Calu3 (cell line): ENCODE data around the gene GALP. TPM values are rescaled to one million over a fixed set of nuclear protein-coding genes. Genes with fewer than 3 reads are reported as not detected.
A peak's percentile ranks its signal among the peaks of the same experiment; 100 is the strongest.
"Not testable (repeated sequence)": the region's sequence is repeated elsewhere in the genome, so short reads cannot be mapped to it uniquely, and the experiment has no call there.

Experiments used
- BruUV-seq: library from RNA; stranded (reverse); fragments of 400-500 nt; replicated peaks from 2 replicates; lab custom pipeline; 2021; lab: Mats Ljungman, UMichigan
- CTCF ChIA-PET: fragments of 300-600 bp; sonication (Branson Sonifier 250); formaldehyde crosslinking; loops from one replicate; lab custom pipeline; 2022; ENCODE audit warnings: antibody characterized with exemption; lab: Charles Lee
- DNase-seq: peaks from one replicate; pipeline ENCODE4 v3.0.0; 2022
- H3K27ac Mint-ChIP-seq: one replicate; pipeline ENCODE4 v1.8.0; 2022; ENCODE audit warnings: mixed read lengths; ENCODE audit not compliant: unreplicated experiment
- H3K27me3 Mint-ChIP-seq: one replicate; pipeline ENCODE4 v1.8.0; 2022; ENCODE audit warnings: mixed read lengths; ENCODE audit not compliant: unreplicated experiment
- H3K36me3 Mint-ChIP-seq: one replicate; pipeline ENCODE4 v1.8.0; 2022; ENCODE audit warnings: mild to moderate bottlenecking, moderate library complexity, mixed read lengths; ENCODE audit not compliant: insufficient read depth, unreplicated experiment
- H3K4me1 Mint-ChIP-seq: one replicate; pipeline ENCODE4 v1.8.0; 2022; ENCODE audit warnings: mild to moderate bottlenecking, low read depth, mixed read lengths; ENCODE audit not compliant: unreplicated experiment
- H3K4me3 Mint-ChIP-seq: one replicate; pipeline ENCODE4 v1.8.0; 2022; ENCODE audit warnings: mild to moderate bottlenecking, low read depth, moderate library complexity, mixed read lengths; ENCODE audit not compliant: unreplicated experiment
- H3K9me3 Mint-ChIP-seq: one replicate; pipeline ENCODE4 v1.8.0; 2022; ENCODE audit warnings: low read depth, mixed read lengths; ENCODE audit not compliant: unreplicated experiment
- CTCF ChIP-seq: fragments of 200-600 bp; IDR thresholded peaks from one replicate; pipeline ENCODE4 v1.8.0; 2022; ENCODE audit warnings: antibody characterized with exemption; ENCODE audit not compliant: unreplicated experiment
- intact Hi-C: fragments of 100-400 bp; cut with micrococcal nuclease; formaldehyde crosslinking; loops from one replicate; pipeline ENCODE4 v1.10.0; 2022; ENCODE audit not compliant: unreplicated experiment
- total RNA-seq: library from RNA; stranded (reverse); gene quantifications from 2 replicates; pipeline ENCODE4 v1.2.3, GENCODE V29; 2022

Gene GALP
- total RNA-seq, 1 experiment from 2014 or later, result not detected

- intact Hi-C loops, result no loop called here
- DNase-seq, result peak; percentile 16
- Mint-ChIP-seq H3K27ac (no peak overlapping the region), H3K4me1 (no peaks in the 10 kb centered on the region), H3K27me3 (peaks cover 36% of the 10 kb centered on the region), H3K9me3 (peaks cover 2% of the 10 kb centered on the region), H3K36me3 (no peaks in the 10 kb centered on the region), H3K4me3 (peak overlapping the region; percentile 53)
- no peak for TF ChIP-seq CTCF
- CTCF ChIA-PET, result interaction anchor here (0.6 kb wide), 1 partner anchor 204 kb away, joined by 8 read pairs; no protein-coding TSS in a partner anchor
- BruUV-seq, result no TSS peak
These were observed 41.5 kb downstream of the GALP start for GRCh38 chr19:56217039-56217949.

- no peak for DNase-seq
- CTCF ChIA-PET, result no interaction called here
- Mint-ChIP-seq H3K4me1 (no peaks in the 10 kb centered on the region), H3K27me3 (peaks cover 25% of the 10 kb centered on the region), H3K27ac (no peak overlapping the region), H3K36me3 (no peaks in the 10 kb centered on the region), H3K9me3 (no peaks in the 10 kb centered on the region), H3K4me3 (no peak overlapping the region)
- intact Hi-C loops, result no loop called here
- no peak for TF ChIP-seq CTCF
- BruUV-seq, result no TSS peak
These were observed 43.2 kb downstream of the GALP start for GRCh38 chr19:56218961-56219360.

GRCh38 chr19:56221442-56221841, 45.6 kb downstream of the GALP start:
- intact Hi-C loops, H3K4me3 Mint-ChIP-seq, H3K9me3 Mint-ChIP-seq, H3K36me3 Mint-ChIP-seq, H3K27ac Mint-ChIP-seq, CTCF ChIA-PET, H3K4me1 Mint-ChIP-seq, BruUV-seq: not testable (repeated sequence)
- TF ChIP-seq CTCF, result peak; percentile 52
- peak; percentile 23 for DNase-seq
- H3K27me3 Mint-ChIP-seq, result peaks cover 14% of the 10 kb centered on the region

- CTCF ChIA-PET, result no interaction called here
- no peak for TF ChIP-seq CTCF
- Mint-ChIP-seq H3K27me3 (peaks cover 14% of the 10 kb centered on the region), H3K36me3 (no peaks in the 10 kb centered on the region), H3K4me3 (no peak overlapping the region), H3K4me1 (no peaks in the 10 kb centered on the region), H3K9me3 (no peaks in the 10 kb centered on the region), H3K27ac (no peak overlapping the region)
- intact Hi-C loops, result no loop called here
- BruUV-seq, result no TSS peak
- no peak for DNase-seq
These were observed 46.0 kb downstream of the GALP start for GRCh38 chr19:56221851-56222250.
